ENCODE data around the gene WDR70. TPM values are rescaled to one million over a fixed set of nuclear protein-coding genes. Genes with fewer than 3 reads are reported as not detected.
A peak's percentile ranks its signal among the peaks of the same experiment; 100 is the strongest.

Gene WDR70
- total RNA-seq, 1 donor from 2014 or later, result 31.3 TPM

GRCh38 chr5:37742111-37742510 lies 363.0 kb downstream of the WDR70 start:
- H3K4me1 Mint-ChIP-seq (ENCODE audit: low read depth, unreplicated experiment), result peaks cover 42% of the 10 kb centered on the region
- TF ChIP-seq EZH2 (IDR thresholded peaks at IDR 0.05; ENCODE audit: insufficient read depth, low read length) (no peak), CTCF (IDR thresholded peaks at IDR 0.05; ENCODE audit: insufficient read depth, low read depth, low read length) (no peak)
- H3K36me3 ChIP-seq (ENCODE audit: insufficient read depth, low read length), result no peaks in the 10 kb centered on the region
- no peak overlapping the region for H3K9ac ChIP-seq (ENCODE audit: low read length)
- no peaks in the 10 kb centered on the region for H3K79me2 ChIP-seq (ENCODE audit: insufficient read depth, low read length)
- no peaks in the 10 kb centered on the region for H3K27me3 Mint-ChIP-seq (ENCODE audit: low read depth, unreplicated experiment)
- FAIRE-seq (no peak), DNase-seq (ENCODE audit: low read depth) (no peak)
- no peak overlapping the region for H3K4me3 ChIP-seq (ENCODE audit: insufficient read depth, low read depth, low read length)
- H4K20me1 ChIP-seq (ENCODE audit: insufficient read depth, low read length), result no peaks in the 10 kb centered on the region
- no peak overlapping the region for H3K27ac ChIP-seq (ENCODE audit: low read depth, low read length)
- no peak overlapping the region for H3K4me2 ChIP-seq (ENCODE audit: low read length)
- H3K9me3 Mint-ChIP-seq (ENCODE audit: unreplicated experiment), result peaks cover 15% of the 10 kb centered on the region
- H3K27ac Mint-ChIP-seq (ENCODE audit: unreplicated experiment), result no peak overlapping the region
- no peak overlapping the region for H3K4me3 Mint-ChIP-seq (ENCODE audit: unreplicated experiment)
- peaks cover 32% of the 10 kb centered on the region for H3K36me3 Mint-ChIP-seq (ENCODE audit: low read depth, unreplicated experiment)
- no peak overlapping the region for H2AFZ ChIP-seq (ENCODE audit: low read depth, low read length)
- no peaks in the 10 kb centered on the region for H3K27me3 ChIP-seq (ENCODE audit: insufficient read depth, low read length)
- peaks cover 27% of the 10 kb centered on the region for H3K4me1 ChIP-seq (ENCODE audit: insufficient read depth, low read length)
- no peaks in the 10 kb centered on the region for H3K9me3 ChIP-seq (ENCODE audit: insufficient read depth, low read depth, low read length)

GRCh38 chr5:37751227-37751626 lies 372.1 kb downstream of the WDR70 start:
- no peaks in the 10 kb centered on the region for H3K36me3 ChIP-seq (ENCODE audit: insufficient read depth, low read length)
- no peaks in the 10 kb centered on the region for H3K27me3 Mint-ChIP-seq (ENCODE audit: low read depth, unreplicated experiment)
- H3K79me2 ChIP-seq (ENCODE audit: insufficient read depth, low read length), result no peaks in the 10 kb centered on the region
- peaks cover 7% of the 10 kb centered on the region for H3K9me3 Mint-ChIP-seq (ENCODE audit: unreplicated experiment)
- TF ChIP-seq EZH2 (IDR thresholded peaks at IDR 0.05; ENCODE audit: insufficient read depth, low read length), result no peak
- no peak for TF ChIP-seq CTCF (IDR thresholded peaks at IDR 0.05; ENCODE audit: insufficient read depth, low read depth, low read length)
- H3K4me1 Mint-ChIP-seq (ENCODE audit: low read depth, unreplicated experiment), result peaks cover 10% of the 10 kb centered on the region
- H3K9ac ChIP-seq (ENCODE audit: low read length), result no peak overlapping the region
- no peaks in the 10 kb centered on the region for H3K4me1 ChIP-seq (ENCODE audit: insufficient read depth, low read length)
- no peak overlapping the region for H2AFZ ChIP-seq (ENCODE audit: low read depth, low read length)
- H3K4me2 ChIP-seq (ENCODE audit: low read length), result no peak overlapping the region
- FAIRE-seq (peak; percentile 20), DNase-seq (ENCODE audit: low read depth) (peak; percentile 33)
- H3K9me3 ChIP-seq (ENCODE audit: insufficient read depth, low read depth, low read length), result no peaks in the 10 kb centered on the region
- H3K27ac ChIP-seq (ENCODE audit: low read depth, low read length), result no peak overlapping the region
- no peaks in the 10 kb centered on the region for H3K27me3 ChIP-seq (ENCODE audit: insufficient read depth, low read length)
- no peaks in the 10 kb centered on the region for H4K20me1 ChIP-seq (ENCODE audit: insufficient read depth, low read length)
- H3K4me3 ChIP-seq (ENCODE audit: insufficient read depth, low read depth, low read length), result no peak overlapping the region
- H3K4me3 Mint-ChIP-seq (ENCODE audit: unreplicated experiment), result no peak overlapping the region
- peaks cover 15% of the 10 kb centered on the region for H3K36me3 Mint-ChIP-seq (ENCODE audit: low read depth, unreplicated experiment)
- H3K27ac Mint-ChIP-seq (ENCODE audit: unreplicated experiment), result no peak overlapping the region

GRCh38 chr5:37754976-37755375 lies 375.9 kb downstream of the WDR70 start:
- H3K27me3 ChIP-seq (ENCODE audit: insufficient read depth, low read length), result no peaks in the 10 kb centered on the region
- H3K27ac ChIP-seq (ENCODE audit: low read depth, low read length), result no peak overlapping the region
- no peak overlapping the region for H2AFZ ChIP-seq (ENCODE audit: low read depth, low read length)
- Mint-ChIP-seq H3K4me1 (ENCODE audit: low read depth, unreplicated experiment) (peaks cover 10% of the 10 kb centered on the region), H3K36me3 (ENCODE audit: low read depth, unreplicated experiment) (peaks cover 11% of the 10 kb centered on the region), H3K27ac (ENCODE audit: unreplicated experiment) (no peak overlapping the region), H3K9me3 (ENCODE audit: unreplicated experiment) (peaks cover 3% of the 10 kb centered on the region), H3K27me3 (ENCODE audit: low read depth, unreplicated experiment) (no peaks in the 10 kb centered on the region), H3K4me3 (ENCODE audit: unreplicated experiment) (no peak overlapping the region)
- no peaks in the 10 kb centered on the region for H3K79me2 ChIP-seq (ENCODE audit: insufficient read depth, low read length)
- no peaks in the 10 kb centered on the region for H3K9me3 ChIP-seq (ENCODE audit: insufficient read depth, low read depth, low read length)
- no peak overlapping the region for H3K9ac ChIP-seq (ENCODE audit: low read length)
- no peaks in the 10 kb centered on the region for H4K20me1 ChIP-seq (ENCODE audit: insufficient read depth, low read length)
- no peak overlapping the region for H3K4me3 ChIP-seq (ENCODE audit: insufficient read depth, low read depth, low read length)
- TF ChIP-seq EZH2 (IDR thresholded peaks at IDR 0.05; ENCODE audit: insufficient read depth, low read length) (no peak), CTCF (IDR thresholded peaks at IDR 0.05; ENCODE audit: insufficient read depth, low read depth, low read length) (no peak)
- FAIRE-seq (no peak), DNase-seq (ENCODE audit: low read depth) (no peak)
- H3K36me3 ChIP-seq (ENCODE audit: insufficient read depth, low read length), result no peaks in the 10 kb centered on the region
- H3K4me1 ChIP-seq (ENCODE audit: insufficient read depth, low read length), result no peaks in the 10 kb centered on the region
- H3K4me2 ChIP-seq (ENCODE audit: low read length), result no peak overlapping the region

All from astrocyte (in vitro differentiated cells and primary cell).